ENCODE results near the gene PEAR1.

The PEAR1 gene, protein sequence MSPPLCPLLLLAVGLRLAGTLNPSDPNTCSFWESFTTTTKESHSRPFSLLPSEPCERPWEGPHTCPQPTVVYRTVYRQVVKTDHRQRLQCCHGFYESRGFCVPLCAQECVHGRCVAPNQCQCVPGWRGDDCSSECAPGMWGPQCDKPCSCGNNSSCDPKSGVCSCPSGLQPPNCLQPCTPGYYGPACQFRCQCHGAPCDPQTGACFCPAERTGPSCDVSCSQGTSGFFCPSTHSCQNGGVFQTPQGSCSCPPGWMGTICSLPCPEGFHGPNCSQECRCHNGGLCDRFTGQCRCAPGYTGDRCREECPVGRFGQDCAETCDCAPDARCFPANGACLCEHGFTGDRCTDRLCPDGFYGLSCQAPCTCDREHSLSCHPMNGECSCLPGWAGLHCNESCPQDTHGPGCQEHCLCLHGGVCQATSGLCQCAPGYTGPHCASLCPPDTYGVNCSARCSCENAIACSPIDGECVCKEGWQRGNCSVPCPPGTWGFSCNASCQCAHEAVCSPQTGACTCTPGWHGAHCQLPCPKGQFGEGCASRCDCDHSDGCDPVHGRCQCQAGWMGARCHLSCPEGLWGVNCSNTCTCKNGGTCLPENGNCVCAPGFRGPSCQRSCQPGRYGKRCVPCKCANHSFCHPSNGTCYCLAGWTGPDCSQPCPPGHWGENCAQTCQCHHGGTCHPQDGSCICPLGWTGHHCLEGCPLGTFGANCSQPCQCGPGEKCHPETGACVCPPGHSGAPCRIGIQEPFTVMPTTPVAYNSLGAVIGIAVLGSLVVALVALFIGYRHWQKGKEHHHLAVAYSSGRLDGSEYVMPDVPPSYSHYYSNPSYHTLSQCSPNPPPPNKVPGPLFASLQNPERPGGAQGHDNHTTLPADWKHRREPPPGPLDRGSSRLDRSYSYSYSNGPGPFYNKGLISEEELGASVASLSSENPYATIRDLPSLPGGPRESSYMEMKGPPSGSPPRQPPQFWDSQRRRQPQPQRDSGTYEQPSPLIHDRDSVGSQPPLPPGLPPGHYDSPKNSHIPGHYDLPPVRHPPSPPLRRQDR

DNA sequence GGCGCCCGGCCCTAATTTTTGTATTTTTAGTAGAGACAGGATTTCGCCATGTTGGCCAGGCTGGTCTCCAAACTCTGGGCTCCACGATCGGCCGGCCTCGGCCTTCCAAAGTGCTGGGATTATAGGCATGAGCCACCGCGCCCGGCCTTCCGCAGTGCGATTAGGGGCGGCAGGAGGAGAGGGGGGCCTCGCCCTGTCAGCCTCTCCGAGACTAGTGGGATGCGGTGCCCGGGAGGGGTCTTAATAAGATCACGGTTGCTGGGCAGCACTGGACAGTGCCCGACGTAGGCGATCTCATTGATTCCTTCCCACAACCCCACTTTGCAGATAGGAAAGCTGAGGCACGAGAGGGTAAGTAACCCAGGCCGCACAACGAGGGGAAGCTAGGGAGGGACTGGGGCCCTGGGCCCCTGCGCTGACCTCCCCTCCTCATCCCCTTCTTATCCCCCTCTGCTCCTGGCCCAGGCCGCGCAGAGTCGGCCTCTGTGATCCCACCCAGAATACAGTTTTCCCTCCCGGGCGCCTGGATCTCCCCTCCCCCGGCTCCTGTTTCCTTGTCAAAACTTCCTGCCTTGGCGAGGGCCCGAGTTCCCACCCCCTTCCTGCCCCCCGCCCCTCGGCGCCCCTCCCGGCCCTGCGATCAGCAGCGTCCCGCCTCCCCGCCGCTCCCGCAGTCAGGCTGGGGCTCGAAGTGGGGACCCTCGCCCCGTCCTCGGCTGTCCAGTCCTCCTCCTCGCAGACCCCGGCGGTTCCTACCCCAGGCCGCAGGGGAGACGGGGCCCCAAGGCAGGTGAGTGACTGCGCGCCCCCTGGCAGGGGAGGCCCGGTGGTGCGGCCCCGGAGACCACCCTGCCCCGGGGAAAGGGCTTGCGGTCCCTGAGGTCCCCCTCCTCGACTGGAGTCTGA lies at the start of gene PEAR1:
Gene PEAR1, plus strand, starts transcription at position 671 of the 906 bp plus-strand sequence. CDS start 10,209 bp downstream, outside the sequence.
- TF ChIP-seq, protein P1, sequence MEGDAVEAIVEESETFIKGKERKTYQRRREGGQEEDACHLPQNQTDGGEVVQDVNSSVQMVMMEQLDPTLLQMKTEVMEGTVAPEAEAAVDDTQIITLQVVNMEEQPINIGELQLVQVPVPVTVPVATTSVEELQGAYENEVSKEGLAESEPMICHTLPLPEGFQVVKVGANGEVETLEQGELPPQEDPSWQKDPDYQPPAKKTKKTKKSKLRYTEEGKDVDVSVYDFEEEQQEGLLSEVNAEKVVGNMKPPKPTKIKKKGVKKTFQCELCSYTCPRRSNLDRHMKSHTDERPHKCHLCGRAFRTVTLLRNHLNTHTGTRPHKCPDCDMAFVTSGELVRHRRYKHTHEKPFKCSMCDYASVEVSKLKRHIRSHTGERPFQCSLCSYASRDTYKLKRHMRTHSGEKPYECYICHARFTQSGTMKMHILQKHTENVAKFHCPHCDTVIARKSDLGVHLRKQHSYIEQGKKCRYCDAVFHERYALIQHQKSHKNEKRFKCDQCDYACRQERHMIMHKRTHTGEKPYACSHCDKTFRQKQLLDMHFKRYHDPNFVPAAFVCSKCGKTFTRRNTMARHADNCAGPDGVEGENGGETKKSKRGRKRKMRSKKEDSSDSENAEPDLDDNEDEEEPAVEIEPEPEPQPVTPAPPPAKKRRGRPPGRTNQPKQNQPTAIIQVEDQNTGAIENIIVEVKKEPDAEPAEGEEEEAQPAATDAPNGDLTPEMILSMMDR (IDR thresholded peaks at IDR 0.05), result no peak

DNA sequence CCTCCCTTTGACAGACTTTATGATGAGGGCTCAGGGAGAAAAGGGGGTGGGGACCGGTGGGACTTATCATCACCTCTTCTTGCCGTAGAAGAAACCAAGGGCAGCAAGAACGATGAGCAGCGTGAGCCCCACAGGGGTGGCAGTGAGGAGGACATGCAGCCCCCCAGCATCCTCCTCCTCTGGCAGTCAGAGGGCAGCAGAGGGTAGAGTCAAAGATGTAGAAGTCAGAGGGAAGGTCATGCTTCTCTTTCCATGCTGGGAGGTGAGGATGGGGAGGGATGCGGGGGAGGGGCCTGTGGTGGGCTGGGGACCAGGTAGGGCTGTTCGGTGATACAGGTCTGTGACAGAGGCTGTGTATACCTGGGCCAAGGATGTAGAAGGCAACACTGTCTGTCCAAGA lies 49.4 kb upstream of the PEAR1 start:
- TF ChIP-seq, protein P1 (IDR thresholded peaks at IDR 0.05), result no peak

DNA sequence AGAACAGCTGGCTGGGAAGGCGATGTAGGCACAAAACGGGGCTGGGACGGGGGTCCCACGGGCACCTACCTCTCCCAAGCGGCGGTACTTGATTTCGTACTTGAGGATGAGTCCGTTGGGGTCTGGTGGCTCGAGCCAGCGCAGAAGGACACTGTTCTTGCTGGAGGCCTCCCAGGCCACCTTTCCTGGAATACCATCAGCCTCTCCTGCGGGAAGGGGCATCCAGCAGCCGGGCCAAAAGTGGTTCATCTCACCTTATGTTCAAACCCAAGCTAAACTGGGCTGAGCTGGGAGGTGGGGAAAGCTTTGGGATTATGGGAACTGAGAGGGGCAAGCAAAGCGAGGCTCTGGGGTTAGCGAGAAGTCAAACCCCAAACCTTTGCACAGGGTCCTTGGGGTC lies 48.9 kb upstream of the PEAR1 start:
- TF ChIP-seq, protein P1 (IDR thresholded peaks at IDR 0.05), result no peak

DNA sequence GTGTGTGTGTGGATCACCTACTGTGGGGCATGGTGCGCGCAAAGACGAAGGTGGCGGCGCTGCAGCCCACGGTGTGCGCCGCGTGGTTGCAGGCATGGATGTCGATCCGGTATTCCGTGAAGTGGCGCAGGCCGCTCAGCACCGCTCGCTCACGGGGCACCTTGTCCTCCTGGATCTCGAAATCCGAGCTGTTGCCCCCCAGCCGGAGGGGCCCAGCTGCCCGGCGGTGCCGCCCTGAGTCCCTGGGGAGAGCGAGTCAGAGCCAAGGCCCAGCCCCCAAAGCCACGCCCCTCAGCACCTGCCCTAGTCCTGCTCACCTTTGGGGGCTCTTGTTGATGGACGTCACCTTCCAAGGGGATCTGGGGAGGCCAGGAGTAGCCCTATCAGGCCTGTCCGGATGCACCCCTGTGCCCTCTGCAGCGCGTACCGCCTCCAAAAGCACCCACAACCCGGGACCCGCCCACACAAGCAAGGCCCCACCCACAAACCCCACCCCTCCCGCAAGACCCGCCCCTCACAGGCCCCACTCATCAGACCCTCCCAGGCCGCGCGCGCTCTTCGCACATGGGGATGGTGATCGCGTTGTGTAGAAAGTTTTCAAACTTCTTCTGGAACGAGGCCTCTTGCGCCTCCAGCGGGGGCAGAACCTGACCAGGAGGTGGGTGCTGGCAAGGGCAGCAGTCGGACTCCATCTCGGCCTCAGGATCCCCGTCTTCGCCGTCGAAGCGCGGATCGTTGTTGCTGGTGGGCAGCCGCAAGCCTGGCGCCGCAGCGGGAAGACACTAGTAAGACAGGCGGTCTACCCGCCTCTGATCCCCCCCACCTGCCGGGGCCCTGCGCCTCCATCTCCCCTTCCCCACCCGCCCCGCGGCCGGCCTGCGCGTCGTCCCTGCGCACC lies 48.2 kb upstream of the PEAR1 start:
- TF ChIP-seq, protein P1 (IDR thresholded peaks at IDR 0.05), result no peak

DNA sequence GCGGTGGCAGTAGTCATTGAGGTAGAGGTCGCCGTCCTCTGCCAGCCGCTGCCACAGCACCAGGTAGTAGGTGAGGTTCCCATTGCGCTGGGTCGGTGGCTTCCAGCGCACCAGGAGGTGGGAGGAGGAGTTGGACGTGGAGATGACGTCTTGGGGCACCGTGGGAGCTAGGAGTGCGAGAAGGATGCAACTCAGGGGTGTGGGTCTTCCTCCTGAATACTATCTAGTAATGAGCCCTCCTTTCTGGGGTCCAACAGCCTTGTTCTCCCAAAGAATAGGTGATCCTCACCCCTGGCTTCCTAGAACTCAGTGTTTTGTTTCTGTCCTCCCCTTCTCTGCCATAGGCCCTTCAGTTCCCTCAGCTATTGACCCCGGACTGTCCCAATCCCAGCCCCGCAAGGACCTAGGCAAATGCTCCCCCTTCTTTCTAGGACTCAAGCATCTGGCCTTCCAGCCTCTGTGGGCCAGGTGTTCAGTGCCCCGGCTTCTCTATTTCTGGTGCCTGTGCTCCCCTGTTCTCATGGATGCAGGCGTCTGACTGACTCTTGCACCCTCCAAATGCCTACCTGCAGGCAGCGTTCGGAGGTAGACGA lies 47.5 kb upstream of the PEAR1 start:
- TF ChIP-seq, protein P1 (IDR thresholded peaks at IDR 0.05), result no peak

DNA sequence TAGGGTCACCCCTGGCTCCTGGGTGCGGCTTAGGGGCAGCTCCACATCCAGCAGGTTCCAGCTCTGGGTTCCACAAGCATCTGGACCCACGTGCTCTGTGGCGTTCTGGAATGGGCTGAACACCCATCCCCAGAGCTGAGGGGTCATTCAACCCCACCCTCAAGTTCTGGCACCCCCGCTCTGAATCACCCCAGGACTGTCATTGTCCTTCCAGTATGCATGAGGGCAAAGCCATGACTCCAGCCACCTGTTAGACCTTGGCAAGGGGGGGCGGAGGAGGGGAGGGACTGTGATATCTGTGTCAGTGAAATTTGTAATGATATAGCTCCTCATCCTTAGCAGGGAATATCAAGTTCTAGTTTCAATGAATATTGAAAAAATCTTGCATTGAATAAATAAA lies 46.9 kb upstream of the PEAR1 start:
- TF ChIP-seq, protein P1 (IDR thresholded peaks at IDR 0.05), result no peak
